Measurements from ENCODE around the gene GATAD2B.
"Not testable (repeated sequence)": the region's sequence is repeated elsewhere in the genome, so short reads cannot be mapped to it uniquely, and the experiment has no call there.

GATAD2B gene

DNA sequence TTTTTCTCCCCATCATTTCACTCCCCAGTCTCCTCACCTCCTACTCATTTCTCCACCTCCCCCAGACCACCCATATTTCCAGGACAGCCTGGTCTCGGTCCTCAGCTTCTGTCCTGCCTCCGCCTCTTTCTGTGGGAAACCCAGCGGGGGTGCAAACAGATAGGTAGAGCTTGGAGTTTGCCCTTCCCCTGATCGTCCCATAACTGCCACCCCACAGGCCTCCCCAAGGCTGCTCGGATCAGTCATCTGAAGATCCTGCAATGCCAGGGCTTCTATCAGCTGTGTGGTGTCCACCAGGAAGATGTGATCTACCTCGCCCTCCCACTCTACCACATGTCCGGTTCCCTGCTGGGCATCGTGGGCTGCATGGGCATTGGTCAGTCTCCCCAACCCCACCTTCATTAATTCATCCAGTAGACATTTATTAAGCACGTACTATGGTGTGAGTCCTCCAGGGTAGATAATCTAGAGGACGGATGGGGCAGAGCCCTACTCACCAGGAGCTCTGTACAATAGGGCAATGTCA, 145.9 kb downstream of the GATAD2B start:
- in situ Hi-C loops (cut with MboI; ENCODE audit: low pct_unique_long_range_greater_than_20kb, low sequenced_read_pairs) = loop anchor here (10.0 kb wide), 1 partner anchor 272 kb away; no protein-coding TSS in a partner anchor
- DNase-seq = no peak

DNA sequence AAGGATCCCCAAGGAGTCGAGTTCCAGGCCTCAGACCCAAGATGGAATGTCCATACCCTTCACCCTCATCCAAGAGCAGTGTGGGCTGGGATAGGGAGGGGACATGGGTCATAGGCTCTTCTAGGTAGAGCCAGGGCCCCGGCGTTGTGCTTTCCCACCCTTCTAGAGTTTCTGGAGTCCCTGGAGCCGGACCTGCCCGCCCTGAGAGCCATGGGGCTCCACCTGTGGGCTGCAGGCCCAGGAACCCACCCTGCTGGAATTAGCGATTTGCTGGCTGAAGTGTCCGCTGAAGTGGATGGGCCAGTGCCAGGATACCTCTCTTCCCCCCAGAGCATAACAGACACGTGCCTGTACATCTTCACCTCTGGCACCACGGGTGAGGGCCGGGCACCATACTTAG, 146.4 kb downstream of the GATAD2B start:
- in situ Hi-C loops (cut with MboI; ENCODE audit: low pct_unique_long_range_greater_than_20kb, low sequenced_read_pairs) = loop anchor here (10.0 kb wide), 1 partner anchor 272 kb away; no protein-coding TSS in a partner anchor
- no peak for DNase-seq

DNA sequence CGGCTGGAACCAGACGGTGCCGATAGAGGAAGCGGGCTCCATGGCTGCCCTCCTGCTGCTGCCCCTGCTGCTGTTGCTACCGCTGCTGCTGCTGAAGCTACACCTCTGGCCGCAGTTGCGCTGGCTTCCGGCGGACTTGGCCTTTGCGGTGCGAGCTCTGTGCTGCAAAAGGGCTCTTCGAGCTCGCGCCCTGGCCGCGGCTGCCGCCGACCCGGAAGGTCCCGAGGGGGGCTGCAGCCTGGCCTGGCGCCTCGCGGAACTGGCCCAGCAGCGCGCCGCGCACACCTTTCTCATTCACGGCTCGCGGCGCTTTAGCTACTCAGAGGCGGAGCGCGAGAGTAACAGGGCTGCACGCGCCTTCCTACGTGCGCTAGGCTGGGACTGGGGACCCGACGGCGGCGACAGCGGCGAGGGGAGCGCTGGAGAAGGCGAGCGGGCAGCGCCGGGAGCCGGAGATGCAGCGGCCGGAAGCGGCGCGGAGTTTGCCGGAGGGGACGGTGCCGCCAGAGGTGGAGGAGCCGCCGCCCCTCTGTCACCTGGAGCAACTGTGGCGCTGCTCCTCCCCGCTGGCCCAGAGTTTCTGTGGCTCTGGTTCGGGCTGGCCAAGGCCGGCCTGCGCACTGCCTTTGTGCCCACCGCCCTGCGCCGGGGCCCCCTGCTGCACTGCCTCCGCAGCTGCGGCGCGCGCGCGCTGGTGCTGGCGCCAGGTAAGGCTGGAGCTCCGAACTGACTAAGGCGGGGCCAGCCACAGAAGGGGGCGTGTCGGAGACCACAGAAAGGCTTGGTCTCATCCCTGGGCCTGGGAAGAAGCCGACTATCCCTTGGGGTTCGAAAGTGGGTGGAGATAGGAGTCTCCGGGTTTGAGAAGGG, 147.1 kb downstream of the GATAD2B start:
- in situ Hi-C loops (cut with MboI; ENCODE audit: low pct_unique_long_range_greater_than_20kb, low sequenced_read_pairs) = loop anchor here (10.0 kb wide), 1 partner anchor 271 kb away; no protein-coding TSS in a partner anchor
- DNase-seq = peak; percentile 65

GRCh38 chr1:153774780-153775457, 147.9 kb downstream of the GATAD2B start, which contains the start of gene SLC27A3:
SLC27A3 (plus strand) TSS chr1:153775407; CDS start chr1:153775498, 91 bp downstream.
- in situ Hi-C loops (cut with MboI; ENCODE audit: low pct_unique_long_range_greater_than_20kb, low sequenced_read_pairs) = loop anchor here (10.0 kb wide), 1 partner anchor 270 kb away; no protein-coding TSS in a partner anchor
- DNase-seq = no peak

DNA sequence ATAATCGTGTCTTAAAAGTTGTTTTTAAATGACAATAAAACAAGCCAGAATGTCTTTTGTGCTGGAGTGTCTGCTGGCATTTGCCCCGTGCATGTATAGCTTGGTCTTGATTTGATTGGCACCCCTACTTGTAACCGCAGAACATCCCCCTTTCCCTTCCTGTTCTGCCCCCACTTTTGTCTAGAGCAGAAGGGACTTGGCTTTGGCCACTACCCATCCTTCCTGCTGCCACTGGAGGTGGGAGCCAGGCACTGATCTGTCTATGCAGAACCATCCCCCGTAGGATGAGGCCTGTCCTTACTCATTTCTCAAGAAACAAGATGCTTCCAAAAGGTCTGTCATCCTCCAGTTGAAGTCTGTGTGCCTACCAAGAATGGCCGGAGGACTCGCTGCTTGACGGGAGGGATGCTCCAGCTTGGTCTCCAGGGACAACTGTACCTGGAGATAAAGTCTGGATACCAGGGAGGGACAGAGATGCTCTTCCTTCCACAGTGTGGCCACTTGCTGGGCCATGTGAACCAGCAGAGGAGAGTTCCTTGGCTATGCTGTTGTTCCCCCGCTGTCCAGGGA, 148.7 kb downstream of the GATAD2B start:
- in situ Hi-C loops (cut with MboI; ENCODE audit: low pct_unique_long_range_greater_than_20kb, low sequenced_read_pairs) = loop anchor here (10.0 kb wide), 1 partner anchor 269 kb away; no protein-coding TSS in a partner anchor

DNA sequence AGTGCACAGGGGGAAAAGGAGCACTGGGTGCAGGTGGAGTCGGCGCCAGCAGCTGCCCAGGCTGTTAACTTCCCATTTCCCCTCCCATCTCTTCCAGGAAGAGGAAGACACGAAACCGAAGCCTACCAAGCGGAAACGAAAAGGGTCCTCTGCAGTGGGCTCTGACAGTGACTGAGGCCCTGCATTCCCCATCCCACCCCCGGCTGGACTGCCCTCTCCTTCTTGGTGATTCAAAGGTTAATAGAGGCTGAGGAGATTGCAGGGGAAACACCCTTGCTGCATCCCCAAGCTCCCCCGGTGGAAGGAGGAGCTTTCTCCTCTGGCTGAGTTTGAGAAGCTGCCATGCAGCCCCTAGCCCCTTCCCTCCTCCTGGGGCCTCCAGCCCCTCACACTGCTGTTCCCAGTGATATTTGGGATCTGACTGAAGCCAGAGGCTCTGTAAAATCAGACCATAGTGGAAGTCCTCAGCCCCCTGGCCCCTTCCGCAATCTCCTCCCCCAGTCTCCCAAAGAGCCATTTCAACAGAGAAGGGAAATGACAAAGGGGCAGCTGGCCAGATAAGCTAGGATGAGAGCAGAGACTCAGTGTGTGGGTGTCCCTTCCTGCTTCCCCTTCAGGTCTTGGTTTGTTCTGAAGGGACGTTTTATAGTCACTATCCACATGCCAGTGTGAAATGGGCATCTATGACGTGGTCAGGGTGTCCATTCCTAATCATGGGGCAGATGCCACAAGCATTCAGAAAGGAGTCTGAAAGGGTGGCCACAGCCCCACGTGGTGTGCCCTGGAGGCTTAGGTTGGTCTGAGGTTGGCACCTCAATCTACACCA, 149.5 kb downstream of the GATAD2B start:
- in situ Hi-C loops (cut with MboI; ENCODE audit: low pct_unique_long_range_greater_than_20kb, low sequenced_read_pairs) = loop anchor here (10.0 kb wide), 1 partner anchor 269 kb away; no protein-coding TSS in a partner anchor

More for the DNA sequence above, 148.7 kb downstream of the GATAD2B start:
- peak; percentile 64 for DNase-seq

GRCh38 chr1:153771841-153772593, 150.8 kb downstream of the GATAD2B start:
- in situ Hi-C loops (cut with MboI; ENCODE audit: low pct_unique_long_range_greater_than_20kb, low sequenced_read_pairs) = loop anchor here (10.0 kb wide), 1 partner anchor 267 kb away; no protein-coding TSS in a partner anchor
- DNase-seq = peak; percentile 33

More for the DNA sequence above, 149.5 kb downstream of the GATAD2B start:
- peak; percentile 47 for DNase-seq

DNA sequence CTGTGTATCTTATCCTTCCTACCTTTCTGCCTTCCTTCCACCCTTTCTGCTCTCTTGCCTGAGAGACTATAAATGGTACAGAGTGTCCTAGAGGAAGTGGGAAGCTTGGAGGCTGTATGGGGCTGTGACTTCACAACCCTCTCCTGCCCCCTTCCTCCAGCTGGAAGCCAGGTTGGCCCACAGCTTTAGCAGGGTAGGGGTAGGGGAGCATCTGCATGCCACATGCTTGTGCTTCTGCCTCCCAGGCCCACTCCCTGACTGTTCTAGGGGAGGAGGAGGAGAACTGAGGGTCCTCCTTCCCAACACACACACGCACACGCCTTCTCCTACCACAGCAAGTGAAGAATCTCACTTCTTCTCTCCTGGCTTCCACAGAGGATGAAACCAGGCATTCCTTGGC, 151.5 kb downstream of the GATAD2B start:
- in situ Hi-C loops (cut with MboI; ENCODE audit: low pct_unique_long_range_greater_than_20kb, low sequenced_read_pairs) = loop anchor here (10.0 kb wide), 1 partner anchor 266 kb away; no protein-coding TSS in a partner anchor

GRCh38 chr1:153770797-153771196, 152.0 kb downstream of the GATAD2B start:
- no peak for DNase-seq
- in situ Hi-C loops (cut with MboI; ENCODE audit: low pct_unique_long_range_greater_than_20kb, low sequenced_read_pairs) = loop anchor here (10.0 kb wide), 1 partner anchor 266 kb away; no protein-coding TSS in a partner anchor

More for the DNA sequence above, 151.5 kb downstream of the GATAD2B start:
- DNase-seq = no peak

DNA sequence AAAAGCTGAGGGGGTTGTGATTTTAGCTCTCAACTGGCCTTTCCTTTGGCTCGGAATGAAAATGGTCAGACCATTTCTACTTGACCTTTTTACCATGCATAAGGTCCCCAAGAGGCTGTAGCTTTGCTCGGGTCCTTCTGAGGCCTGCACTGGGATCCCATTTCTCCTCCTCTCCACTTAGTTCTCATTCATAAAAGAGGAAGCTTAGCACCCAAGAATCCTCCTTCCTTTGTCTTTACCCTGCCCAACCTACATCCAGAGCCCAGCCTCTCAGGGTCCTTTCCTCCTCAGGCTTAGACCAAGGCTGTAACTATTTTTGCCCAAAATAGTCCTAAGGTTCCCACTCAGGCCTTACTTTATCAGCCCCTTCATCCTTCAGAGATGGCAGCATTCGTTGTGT, 153.6 kb downstream of the GATAD2B start:
- DNase-seq = peak; percentile 34
- in situ Hi-C loops (cut with MboI; ENCODE audit: low pct_unique_long_range_greater_than_20kb, low sequenced_read_pairs) = no loop called here

- in situ Hi-C loops (cut with MboI; ENCODE audit: low pct_unique_long_range_greater_than_20kb, low sequenced_read_pairs) = no loop called here
- no peak for DNase-seq
Measured at GRCh38 chr1:153768316-153769181, 154.2 kb downstream of the GATAD2B start.

DNA sequence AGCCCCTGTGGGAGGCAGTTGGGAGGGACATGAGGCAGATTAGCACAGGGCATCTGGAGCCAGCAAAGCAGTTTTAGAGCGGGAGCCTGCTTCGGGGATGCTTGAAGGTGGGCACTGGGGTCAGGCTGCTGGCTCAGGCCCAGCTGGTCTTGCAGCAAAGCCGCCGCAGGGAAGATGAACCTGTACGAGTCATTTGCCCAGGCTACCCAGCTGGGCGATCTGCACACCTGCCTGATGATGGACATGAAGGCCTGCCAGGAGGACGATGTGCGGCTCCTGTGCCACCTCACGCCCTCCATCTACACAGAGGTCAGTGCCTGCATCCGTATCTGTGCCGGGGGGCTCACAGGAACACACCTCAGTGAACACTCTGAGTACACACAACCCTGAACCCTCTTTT, 155.3 kb downstream of the GATAD2B start:
- no peak for DNase-seq
- in situ Hi-C loops (cut with MboI; ENCODE audit: low pct_unique_long_range_greater_than_20kb, low sequenced_read_pairs) = no loop called here

- in situ Hi-C loops (cut with MboI; ENCODE audit: low pct_unique_long_range_greater_than_20kb, low sequenced_read_pairs); DNase-seq: not testable (repeated sequence)
Measured at GRCh38 chr1:153766663-153767062, 156.1 kb downstream of the GATAD2B start.

DNA sequence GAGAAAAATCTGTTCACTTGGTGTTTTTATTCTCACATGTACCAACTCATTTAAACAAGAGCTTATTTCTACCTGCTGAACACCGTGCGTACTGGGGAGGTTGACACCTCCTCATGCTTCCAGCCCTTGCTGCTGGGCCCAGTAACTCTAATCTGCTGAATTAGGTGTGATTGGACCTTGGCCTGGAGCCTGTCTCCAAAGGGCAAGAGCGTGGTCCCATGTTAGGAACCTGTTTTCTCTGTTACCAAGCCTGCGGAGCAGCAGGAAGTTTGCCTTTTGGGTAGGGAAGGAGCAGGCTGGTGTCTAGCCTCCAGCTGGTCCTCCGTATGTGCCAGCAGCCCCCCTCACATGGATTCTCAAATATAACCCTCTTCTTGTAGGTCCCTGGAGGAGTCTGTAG, 158.5 kb downstream of the GATAD2B start:
- no peak for DNase-seq
- in situ Hi-C loops (cut with MboI; ENCODE audit: low pct_unique_long_range_greater_than_20kb, low sequenced_read_pairs) = no loop called here

- in situ Hi-C loops (cut with MboI; ENCODE audit: low pct_unique_long_range_greater_than_20kb, low sequenced_read_pairs) = no loop called here
- DNase-seq = no peak
Measured at GRCh38 chr1:153763365-153764225, 159.2 kb downstream of the GATAD2B start.

- in situ Hi-C loops (cut with MboI; ENCODE audit: low pct_unique_long_range_greater_than_20kb, low sequenced_read_pairs) = no loop called here
- no peak for DNase-seq
Measured at GRCh38 chr1:153760440-153760839, 162.3 kb downstream of the GATAD2B start.

Measured in KBM-7 (cell line).